Natural killer cell treated with Interleukin-12 subunit alpha and Interleukin-12 subunit beta and Interleukin-15 and Interleukin-18, amount 100 ng/mL, for 72 hours (primary cell): ENCODE data around the gene ECE1. TPM values are rescaled to one million over a fixed set of nuclear protein-coding genes. Genes with fewer than 3 reads are reported as not detected.
A peak's percentile ranks its signal among the peaks of the same experiment; 100 is the strongest.
"Not testable (repeated sequence)": the region's sequence is repeated elsewhere in the genome, so short reads cannot be mapped to it uniquely, and the experiment has no call there.

ENCODE experiments used
- ATAC-seq, 2 donors: fragments of 150-1000 bp; cut with Tn5 transposase in 1 of 2; sonication (Bioruptor Pico), chemical (Tn5 transposase) in 1 of 2; 2 replicates each; pipeline ENCODE4 v1.10.0; 2021
- DNase-seq: peaks from one replicate; pipeline ENCODE4 v3.0.0; 2022; ENCODE audit warnings: low spot score
- H3K27ac Mint-ChIP-seq, 2 donors: 1 replicate in 1 of 2; 2 replicates in 1 of 2; pipeline ENCODE4 v1.8.0; 2022; ENCODE audit warnings: mixed read lengths in 2 of 2, mild to moderate bottlenecking in 1 of 2, moderate library complexity in 1 of 2
- H3K27me3 Mint-ChIP-seq, 2 donors: 1 replicate in 1 of 2; 2 replicates in 1 of 2; pipeline ENCODE4 v1.8.0; 2022; ENCODE audit warnings: mixed read lengths in 2 of 2
- H3K36me3 Mint-ChIP-seq: one replicate; pipeline ENCODE4 v1.8.0; 2022; ENCODE audit warnings: mixed read lengths
- H3K4me1 Mint-ChIP-seq, 2 donors: 1 replicate in 1 of 2; 2 replicates in 1 of 2; pipeline ENCODE4 v1.8.0; 2022; ENCODE audit warnings: low read depth in 2 of 2, mixed read lengths in 2 of 2, mild to moderate bottlenecking in 1 of 2
- H3K4me3 Mint-ChIP-seq: one replicate; pipeline ENCODE4 v1.8.0; 2022; ENCODE audit warnings: mixed read lengths
- H3K9me3 Mint-ChIP-seq: 2 replicates; pipeline ENCODE4 v1.8.0; 2022; ENCODE audit warnings: mixed read lengths
- total RNA-seq, 2 donors: library from RNA; stranded (reverse); gene quantifications; one replicate each; pipeline ENCODE4 v1.2.3, GENCODE V29; 2022

The ECE1 gene
- total RNA-seq, 2 donors from 2014 or later: 33.7 to 53.9 TPM

GRCh38 chr1:21296509-21297354, 6.5 kb upstream of the ECE1 start:
- Mint-ChIP-seq H3K4me1 (peaks cover 48 to 49% of the 10 kb centered on the region in 2 donors), H3K27me3 (no peaks in the 10 kb centered on the region), H3K27ac (peak overlapping the region; percentile 88 to 94), H3K36me3 (no peaks in the 10 kb centered on the region), H3K4me3 (peak overlapping the region; percentile 3), H3K9me3 (no peaks in the 10 kb centered on the region)
- no peak for DNase-seq
- ATAC-seq: no peak

DNA sequence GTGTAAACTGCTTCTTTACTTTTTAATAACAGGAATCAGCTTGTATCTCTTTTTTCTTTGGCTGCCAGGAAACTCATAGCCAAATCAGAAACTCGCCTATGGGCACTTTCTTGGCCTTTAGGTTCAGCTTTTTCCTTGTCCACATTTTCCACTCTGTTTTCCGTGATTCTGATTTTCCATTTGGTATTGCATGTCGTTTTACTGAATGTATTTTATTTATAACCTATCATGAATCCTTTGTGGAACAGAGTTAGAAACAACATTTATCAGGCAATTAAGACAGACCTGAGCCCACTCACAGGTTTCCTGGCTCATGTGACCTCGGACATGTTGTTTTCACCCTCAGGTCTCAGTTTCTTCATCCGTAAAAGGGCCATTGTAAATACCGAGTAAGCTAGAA, 5.3 kb upstream of the ECE1 start:
- Mint-ChIP-seq H3K9me3 (no peaks in the 10 kb centered on the region), H3K36me3 (no peaks in the 10 kb centered on the region), H3K4me1 (peaks cover 49 to 52% of the 10 kb centered on the region in 2 donors), H3K27ac (peak overlapping the region; percentile 88 to 94), H3K4me3 (peak overlapping the region; percentile 3), H3K27me3 (no peaks in the 10 kb centered on the region)
- ATAC-seq: no peak
- no peak for DNase-seq

DNA sequence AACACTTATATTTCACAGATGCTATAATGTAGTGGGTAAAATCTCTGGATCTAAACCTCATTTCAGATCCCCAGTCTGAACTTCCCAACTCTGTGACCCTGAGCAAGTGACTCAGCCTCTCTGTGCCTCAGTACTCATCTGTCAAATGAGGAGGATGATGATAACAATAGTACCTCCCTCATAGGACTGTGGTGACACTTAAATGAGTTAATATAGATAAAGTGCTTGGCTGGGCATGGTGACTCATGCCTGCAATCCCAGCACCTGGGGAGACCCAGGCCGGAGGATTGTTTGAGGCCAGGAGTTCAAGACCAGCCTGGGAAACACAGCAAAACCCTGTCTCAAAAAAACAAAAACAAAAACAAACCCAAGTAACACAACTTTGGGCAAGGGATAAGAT, 4.7 kb upstream of the ECE1 start:
- no peaks in the 10 kb centered on the region for H3K36me3 Mint-ChIP-seq
- peaks cover 49 to 54% of the 10 kb centered on the region in 2 donors for H3K4me1 Mint-ChIP-seq
- H3K27ac Mint-ChIP-seq: peak overlapping the region; percentile 88 to 94
- peak overlapping the region; percentile 85 for H3K4me3 Mint-ChIP-seq
- no peaks in the 10 kb centered on the region for H3K27me3 Mint-ChIP-seq
- ATAC-seq (peak; percentile 68 to 74), DNase-seq (peak; percentile 68)
- no peaks in the 10 kb centered on the region for H3K9me3 Mint-ChIP-seq

DNA sequence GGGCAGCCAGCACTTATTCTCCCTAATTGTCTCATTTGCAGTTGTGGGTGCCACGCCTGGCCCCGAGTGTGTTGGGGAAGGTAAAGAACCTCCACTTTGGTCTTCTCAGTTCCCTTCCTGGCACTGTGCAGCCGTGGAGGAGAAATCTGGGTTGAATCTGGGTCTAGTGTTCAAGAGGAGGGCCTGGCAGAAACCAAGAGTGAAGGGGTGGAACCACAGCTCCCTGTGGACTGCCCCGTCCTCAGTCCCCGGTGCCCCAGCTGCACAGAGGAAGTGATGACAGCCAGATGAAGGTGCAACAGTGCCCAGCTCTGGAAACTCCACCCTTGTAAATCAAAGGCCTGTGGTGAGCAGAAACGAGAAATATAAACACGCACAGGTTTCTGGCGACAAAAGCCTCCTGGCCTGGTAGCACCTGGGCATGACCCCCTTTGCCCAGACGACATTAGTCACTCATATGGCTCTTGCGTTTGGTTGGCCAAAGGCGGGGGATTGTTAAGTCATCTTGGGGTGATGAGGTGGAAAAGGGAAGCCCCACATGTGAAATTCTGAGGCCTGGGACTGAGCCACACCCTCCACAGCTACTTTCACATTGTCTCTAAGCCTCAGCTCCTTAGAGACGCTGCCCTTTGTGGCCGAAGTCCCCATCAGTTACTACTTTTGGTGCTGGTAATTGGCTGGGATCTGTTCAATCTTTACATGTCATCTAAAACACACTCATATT, 4.2 kb upstream of the ECE1 start:
- peaks cover 48 to 54% of the 10 kb centered on the region in 2 donors for H3K4me1 Mint-ChIP-seq
- no peaks in the 10 kb centered on the region for H3K9me3 Mint-ChIP-seq
- ATAC-seq (peak; percentile 86 to 88), DNase-seq (peak; percentile 90)
- peak overlapping the region; percentile 88 to 94 for H3K27ac Mint-ChIP-seq
- H3K4me3 Mint-ChIP-seq: peak overlapping the region; percentile 85
- H3K36me3 Mint-ChIP-seq: no peaks in the 10 kb centered on the region
- H3K27me3 Mint-ChIP-seq: no peaks in the 10 kb centered on the region

- peak; percentile 66 for DNase-seq
- Mint-ChIP-seq H3K4me1 (peaks cover 49 to 54% of the 10 kb centered on the region in 2 donors), H3K27me3 (no peaks in the 10 kb centered on the region), H3K4me3 (peak overlapping the region; percentile 85), H3K9me3 (no peaks in the 10 kb centered on the region), H3K27ac (peak overlapping the region; percentile 88 to 94), H3K36me3 (no peaks in the 10 kb centered on the region)
- ATAC-seq: peak; percentile 34 to 41
Observed at GRCh38 chr1:21293537-21294265, 3.4 kb upstream of the ECE1 start.

DNA sequence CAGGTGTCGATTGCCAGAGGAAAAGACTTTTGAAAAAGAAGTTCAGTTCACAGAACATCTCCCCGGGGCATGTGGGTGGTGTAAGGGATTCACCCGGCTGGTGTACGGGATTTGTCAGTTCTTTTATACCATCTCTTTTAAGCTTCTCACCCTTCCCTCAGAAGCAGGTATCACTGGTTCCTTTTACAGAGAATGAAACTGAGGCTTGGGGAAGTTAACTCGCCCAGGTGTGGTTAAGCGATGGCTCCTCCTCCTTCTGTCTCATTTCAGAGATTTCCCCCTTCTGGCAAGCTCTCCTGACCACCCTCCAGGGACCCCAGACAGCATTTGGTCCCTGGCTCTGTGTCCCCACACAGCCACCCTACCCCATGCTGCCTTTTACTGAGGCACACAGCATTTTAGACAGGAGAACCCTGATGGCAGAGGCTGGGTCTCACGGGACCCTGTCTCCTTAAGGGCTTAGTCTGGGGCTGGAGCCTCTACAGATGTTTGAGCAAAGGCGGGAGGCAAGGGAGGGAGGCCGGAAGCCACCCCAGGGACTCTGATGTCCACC, 2.8 kb upstream of the ECE1 start:
- no peaks in the 10 kb centered on the region for H3K36me3 Mint-ChIP-seq
- H3K4me1 Mint-ChIP-seq: peaks cover 45 to 55% of the 10 kb centered on the region in 2 donors
- no peaks in the 10 kb centered on the region for H3K9me3 Mint-ChIP-seq
- H3K27ac Mint-ChIP-seq: peak overlapping the region; percentile 88 to 94
- DNase-seq: no peak
- no peak for ATAC-seq
- H3K4me3 Mint-ChIP-seq: peak overlapping the region; percentile 85
- no peaks in the 10 kb centered on the region for H3K27me3 Mint-ChIP-seq

- peak overlapping the region; percentile 88 to 94 for H3K27ac Mint-ChIP-seq
- no peaks in the 10 kb centered on the region for H3K36me3 Mint-ChIP-seq
- H3K27me3 Mint-ChIP-seq: no peaks in the 10 kb centered on the region
- DNase-seq: no peak
- H3K9me3 Mint-ChIP-seq: no peaks in the 10 kb centered on the region
- ATAC-seq: no peak
- peaks cover 47 to 58% of the 10 kb centered on the region in 2 donors for H3K4me1 Mint-ChIP-seq
- H3K4me3 Mint-ChIP-seq: peak overlapping the region; percentile 16
Observed at GRCh38 chr1:21292503-21292983, 2.3 kb upstream of the ECE1 start.

- Mint-ChIP-seq H3K9me3 (no peaks in the 10 kb centered on the region), H3K36me3 (no peaks in the 10 kb centered on the region), H3K4me3 (peak overlapping the region; percentile 16), H3K27ac (peak overlapping the region; percentile 88 to 94), H3K27me3 (no peaks in the 10 kb centered on the region), H3K4me1 (peaks cover 47 to 58% of the 10 kb centered on the region in 2 donors)
- ATAC-seq (no peak), DNase-seq (no peak)
Observed at GRCh38 chr1:21291964-21292363, 1.7 kb upstream of the ECE1 start.

- no peaks in the 10 kb centered on the region for H3K9me3 Mint-ChIP-seq
- H3K4me3 Mint-ChIP-seq: peak overlapping the region; percentile 70
- DNase-seq: no peak
- H3K27me3 Mint-ChIP-seq: no peaks in the 10 kb centered on the region
- H3K27ac Mint-ChIP-seq: no peak overlapping the region
- H3K4me1 Mint-ChIP-seq: peaks cover 47 to 54% of the 10 kb centered on the region in 2 donors
- no peaks in the 10 kb centered on the region for H3K36me3 Mint-ChIP-seq
- ATAC-seq: no peak
Observed at GRCh38 chr1:21291184-21291583, 921 bp upstream of the ECE1 start.

DNA sequence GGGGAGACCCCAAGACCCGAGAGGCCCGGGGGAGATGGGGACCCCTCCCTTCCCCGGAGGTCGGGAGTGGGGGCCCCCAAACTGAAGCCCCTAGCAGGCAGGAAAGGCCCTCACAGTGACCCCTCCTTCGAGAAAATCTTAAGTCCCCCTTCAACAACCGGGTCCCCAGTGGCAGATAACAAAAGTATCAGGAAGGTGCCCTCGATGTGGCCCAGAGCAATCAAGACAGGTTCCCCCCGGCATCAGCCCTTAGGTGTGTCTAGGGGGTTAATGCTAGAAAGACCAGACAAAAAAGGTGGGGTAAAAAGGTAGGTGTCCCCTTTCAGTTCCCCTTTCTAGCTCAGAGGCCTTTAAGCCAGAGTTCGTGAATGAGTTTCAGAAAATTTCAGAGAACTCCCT, 282 bp upstream of the ECE1 start:
- H3K36me3 Mint-ChIP-seq: no peaks in the 10 kb centered on the region
- H3K4me1 Mint-ChIP-seq: peaks cover 42 to 48% of the 10 kb centered on the region in 2 donors
- no peak overlapping the region for H3K27ac Mint-ChIP-seq
- no peaks in the 10 kb centered on the region for H3K27me3 Mint-ChIP-seq
- H3K4me3 Mint-ChIP-seq: peak overlapping the region; percentile 70
- DNase-seq (no peak), ATAC-seq (no peak)
- H3K9me3 Mint-ChIP-seq: no peaks in the 10 kb centered on the region

DNA sequence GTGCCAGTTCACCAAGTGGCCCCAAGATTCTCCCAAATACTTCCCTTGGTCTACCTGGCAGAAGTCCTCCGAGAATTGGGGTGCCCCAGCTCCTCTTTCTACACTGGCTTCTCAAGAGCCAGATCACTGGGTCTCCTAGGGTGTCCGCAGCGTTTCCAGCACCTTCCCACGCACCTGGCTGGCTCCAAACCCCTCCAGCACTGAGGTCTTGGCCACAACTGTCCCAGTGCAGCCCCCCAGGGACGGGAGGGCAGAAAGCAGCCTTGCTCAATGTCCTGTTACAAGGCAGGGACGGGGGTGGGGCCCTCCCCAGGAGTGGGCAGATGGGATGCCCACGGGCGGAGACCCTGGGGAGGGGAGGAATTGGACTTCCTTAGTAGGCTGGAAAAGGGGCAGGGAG, 1.1 kb downstream of the ECE1 start:
- peak overlapping the region; percentile 63 for H3K4me3 Mint-ChIP-seq
- no peak overlapping the region for H3K27ac Mint-ChIP-seq
- peaks cover 35 to 38% of the 10 kb centered on the region in 2 donors for H3K4me1 Mint-ChIP-seq
- H3K36me3 Mint-ChIP-seq: no peaks in the 10 kb centered on the region
- ATAC-seq: no peak
- no peaks in the 10 kb centered on the region for H3K9me3 Mint-ChIP-seq
- H3K27me3 Mint-ChIP-seq: peaks cover 0 to 3% of the 10 kb centered on the region in 2 donors
- no peak for DNase-seq

- H3K27me3 Mint-ChIP-seq: peaks cover 0 to 5% of the 10 kb centered on the region in 2 donors
- DNase-seq: no peak
- peaks cover 29 to 30% of the 10 kb centered on the region in 2 donors for H3K4me1 Mint-ChIP-seq
- no peak for ATAC-seq
- no peaks in the 10 kb centered on the region for H3K36me3 Mint-ChIP-seq
- peak overlapping the region; percentile 38 for H3K4me3 Mint-ChIP-seq
- no peaks in the 10 kb centered on the region for H3K9me3 Mint-ChIP-seq
- H3K27ac Mint-ChIP-seq: no peak overlapping the region
Observed at GRCh38 chr1:21287905-21288514, 2.3 kb downstream of the ECE1 start.

- H3K27me3 Mint-ChIP-seq, H3K27ac Mint-ChIP-seq, DNase-seq, H3K36me3 Mint-ChIP-seq, ATAC-seq, H3K4me3 Mint-ChIP-seq, H3K9me3 Mint-ChIP-seq: not testable (repeated sequence)
- H3K4me1 Mint-ChIP-seq: peaks cover 24 to 29% of the 10 kb centered on the region in 2 donors
Observed at GRCh38 chr1:21285386-21285785, 4.9 kb downstream of the ECE1 start.
